KMS-11 (cell line): Measurements from ENCODE around the gene CLMP.

ENCODE experiments used
- H2AFZ ChIP-seq: fragments of 200-600 bp; sonication (generic); 2 replicates; pipeline ENCODE4 v1.6.1; 2016; ENCODE audit warnings: antibody characterized with exemption, mixed run types, low read depth
- H3K27ac ChIP-seq: fragments of 200-600 bp; sonication (generic); 2 replicates; pipeline ENCODE4 v1.6.1; 2016; ENCODE audit warnings: mild to moderate bottlenecking, mixed run types
- H3K27me3 ChIP-seq: fragments of 200-600 bp; sonication (generic); 2 replicates; pipeline ENCODE4 v1.6.1; 2017; ENCODE audit warnings: mild to moderate bottlenecking, low read depth, mixed run types, moderate library complexity; ENCODE audit not compliant: insufficient read depth
- H3K36me3 ChIP-seq: fragments of 200-600 bp; sonication (generic); 2 replicates; pipeline ENCODE4 v1.6.1; 2017; ENCODE audit warnings: mild to moderate bottlenecking, mixed run types; ENCODE audit not compliant: insufficient read depth
- H3K4me1 ChIP-seq: fragments of 200-600 bp; sonication (generic); 2 replicates; pipeline ENCODE4 v1.6.1; 2016; ENCODE audit warnings: mild to moderate bottlenecking, low read depth, mixed run types; ENCODE audit not compliant: poor library complexity, severe bottlenecking
- H3K4me2 ChIP-seq: fragments of 200-600 bp; sonication (generic); 2 replicates; pipeline ENCODE4 v1.7.0; 2016; ENCODE audit warnings: mild to moderate bottlenecking, mixed run types
- H3K4me3 ChIP-seq: fragments of 200-600 bp; sonication (generic); IDR thresholded peaks from 2 replicates; pipeline ENCODE4 v1.6.1; 2017; ENCODE audit warnings: low read depth, low read length, mixed read lengths; ENCODE audit not compliant: insufficient read depth
- H3K79me2 ChIP-seq: fragments of 200-600 bp; sonication (generic); 2 replicates; pipeline ENCODE4 v1.6.1; 2016; ENCODE audit warnings: low read depth, mixed run types; ENCODE audit not compliant: insufficient read depth
- H3K9ac ChIP-seq: fragments of 200-600 bp; sonication (generic); 2 replicates; pipeline ENCODE4 v1.6.1; 2016; ENCODE audit warnings: mild to moderate bottlenecking, mixed run types
- H4K20me1 ChIP-seq: fragments of 200-600 bp; sonication (generic); 2 replicates; pipeline ENCODE4 v1.6.1; 2016; ENCODE audit warnings: mild to moderate bottlenecking, mixed run types; ENCODE audit not compliant: insufficient read depth
- TF ChIP-seq, protein P1 (sequence below): fragments of 200-600 bp; sonication (generic); conservative IDR thresholded peaks from 2 replicates; pipeline ENCODE4 v1.6.1; 2017; ENCODE audit warnings: low read depth, mild to moderate bottlenecking, antibody characterized with exemption, low read length, moderate library complexity, mixed read lengths

CLMP gene

DNA sequence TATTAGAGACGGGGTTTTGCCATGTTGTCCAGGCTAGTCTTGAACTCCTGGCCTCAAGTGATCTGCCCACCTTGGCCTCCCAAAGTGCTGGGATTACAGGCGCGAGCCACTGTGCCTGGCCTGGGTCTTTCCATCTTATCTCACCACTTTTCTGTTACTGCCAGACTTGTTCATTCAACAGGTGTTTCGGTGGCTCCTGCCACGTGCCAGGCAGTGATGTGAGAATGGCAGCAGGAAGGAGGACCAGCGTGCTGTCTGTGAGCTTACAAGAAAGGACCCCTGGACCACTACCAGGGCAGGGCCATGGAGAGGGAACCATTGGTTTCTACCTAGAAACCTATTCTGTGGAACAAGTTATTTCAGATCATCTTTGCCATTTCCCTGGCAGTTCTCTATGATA, 44.2 kb downstream of the CLMP start:
- H3K4me3 ChIP-seq, result no peak overlapping the region
- H4K20me1 ChIP-seq, result no peaks in the 10 kb centered on the region
- no peak overlapping the region for H3K27ac ChIP-seq
- no peak overlapping the region for H3K9ac ChIP-seq
- H3K4me2 ChIP-seq, result no peak overlapping the region
- TF ChIP-seq, protein P1, sequence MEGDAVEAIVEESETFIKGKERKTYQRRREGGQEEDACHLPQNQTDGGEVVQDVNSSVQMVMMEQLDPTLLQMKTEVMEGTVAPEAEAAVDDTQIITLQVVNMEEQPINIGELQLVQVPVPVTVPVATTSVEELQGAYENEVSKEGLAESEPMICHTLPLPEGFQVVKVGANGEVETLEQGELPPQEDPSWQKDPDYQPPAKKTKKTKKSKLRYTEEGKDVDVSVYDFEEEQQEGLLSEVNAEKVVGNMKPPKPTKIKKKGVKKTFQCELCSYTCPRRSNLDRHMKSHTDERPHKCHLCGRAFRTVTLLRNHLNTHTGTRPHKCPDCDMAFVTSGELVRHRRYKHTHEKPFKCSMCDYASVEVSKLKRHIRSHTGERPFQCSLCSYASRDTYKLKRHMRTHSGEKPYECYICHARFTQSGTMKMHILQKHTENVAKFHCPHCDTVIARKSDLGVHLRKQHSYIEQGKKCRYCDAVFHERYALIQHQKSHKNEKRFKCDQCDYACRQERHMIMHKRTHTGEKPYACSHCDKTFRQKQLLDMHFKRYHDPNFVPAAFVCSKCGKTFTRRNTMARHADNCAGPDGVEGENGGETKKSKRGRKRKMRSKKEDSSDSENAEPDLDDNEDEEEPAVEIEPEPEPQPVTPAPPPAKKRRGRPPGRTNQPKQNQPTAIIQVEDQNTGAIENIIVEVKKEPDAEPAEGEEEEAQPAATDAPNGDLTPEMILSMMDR, result no peak
- no peak overlapping the region for H2AFZ ChIP-seq
- H3K27me3 ChIP-seq, result no peaks in the 10 kb centered on the region
- H3K79me2 ChIP-seq, result no peaks in the 10 kb centered on the region
- no peaks in the 10 kb centered on the region for H3K36me3 ChIP-seq
- no peaks in the 10 kb centered on the region for H3K4me1 ChIP-seq

DNA sequence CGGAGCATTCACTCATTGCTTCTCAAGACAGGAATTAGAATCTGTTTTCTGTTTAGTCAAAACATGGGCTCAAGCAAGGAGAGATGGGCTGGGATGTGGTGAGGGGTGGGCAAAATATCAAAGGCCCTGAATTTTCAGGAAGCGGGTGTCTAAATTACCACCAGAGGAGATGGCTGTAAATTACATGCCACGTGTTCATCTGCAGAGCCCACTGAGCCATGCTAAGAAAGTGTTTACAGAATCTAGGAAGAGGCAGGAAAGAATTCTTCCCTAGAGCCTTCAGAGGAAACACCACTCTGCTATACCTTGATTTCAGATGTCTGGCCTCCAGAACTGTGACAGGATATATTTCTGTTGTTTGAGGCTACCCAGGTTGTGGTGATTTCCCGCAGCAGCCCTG, 46.1 kb downstream of the CLMP start:
- H3K27ac ChIP-seq, result no peak overlapping the region
- H3K4me2 ChIP-seq, result no peak overlapping the region
- TF ChIP-seq, protein P1, result no peak
- no peaks in the 10 kb centered on the region for H4K20me1 ChIP-seq
- no peak overlapping the region for H2AFZ ChIP-seq
- no peaks in the 10 kb centered on the region for H3K27me3 ChIP-seq
- H3K4me1 ChIP-seq, result no peaks in the 10 kb centered on the region
- H3K79me2 ChIP-seq, result no peaks in the 10 kb centered on the region
- H3K4me3 ChIP-seq, result no peak overlapping the region
- no peak overlapping the region for H3K9ac ChIP-seq
- H3K36me3 ChIP-seq, result no peaks in the 10 kb centered on the region

DNA sequence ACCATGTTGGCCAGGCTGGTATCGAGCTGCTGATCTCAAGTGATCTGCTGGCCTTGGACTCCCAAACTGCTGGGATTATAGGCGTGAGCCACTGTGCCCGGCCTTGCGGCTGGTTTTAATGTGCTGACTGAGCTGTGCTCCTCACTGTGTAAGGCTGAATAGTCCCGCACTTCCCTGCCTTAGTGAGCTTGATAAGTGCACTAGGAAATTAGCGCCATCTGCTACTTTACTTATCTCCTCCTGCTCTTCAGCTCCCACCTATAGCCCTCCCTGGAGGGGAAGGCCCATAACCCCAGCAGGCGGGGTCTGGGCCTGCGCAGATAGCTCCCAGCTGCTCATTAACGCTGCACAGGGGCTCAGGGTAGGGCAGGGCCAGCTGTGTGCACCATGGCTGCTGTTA, 49.4 kb downstream of the CLMP start:
- Histone ChIP-seq H3K4me2 (no peak overlapping the region), H3K27me3 (no peaks in the 10 kb centered on the region), H3K4me1 (no peaks in the 10 kb centered on the region), H3K79me2 (no peaks in the 10 kb centered on the region), H3K27ac (no peak overlapping the region), H3K36me3 (no peaks in the 10 kb centered on the region), H4K20me1 (no peaks in the 10 kb centered on the region), H3K9ac (no peak overlapping the region), H3K4me3 (no peak overlapping the region), H2AFZ (no peak overlapping the region)
- TF ChIP-seq, protein P1, result no peak

DNA sequence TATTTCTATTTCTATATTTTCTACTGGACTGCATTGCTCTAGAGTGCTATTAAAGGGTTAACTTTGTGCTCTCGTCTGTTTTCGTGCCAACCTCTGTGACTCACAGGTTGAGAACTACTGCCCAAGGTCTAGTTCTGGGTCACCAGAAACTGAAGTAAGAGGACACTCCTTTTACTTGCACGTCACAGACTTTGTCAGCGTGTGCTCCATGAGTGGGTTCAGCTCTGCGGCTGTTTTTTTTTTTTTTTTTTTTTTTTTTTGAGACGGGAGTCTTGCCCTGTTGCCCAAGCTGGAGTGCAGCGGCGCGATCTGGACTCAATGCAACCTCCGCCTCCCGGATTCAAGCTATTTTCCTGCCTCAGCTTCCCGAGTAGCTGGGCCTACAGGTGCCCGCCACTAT, 49.8 kb downstream of the CLMP start:
- Histone ChIP-seq H4K20me1 (no peaks in the 10 kb centered on the region), H3K9ac (no peak overlapping the region), H3K4me1 (no peaks in the 10 kb centered on the region), H3K79me2 (no peaks in the 10 kb centered on the region), H3K27me3 (no peaks in the 10 kb centered on the region), H3K4me2 (no peak overlapping the region), H2AFZ (no peak overlapping the region), H3K36me3 (no peaks in the 10 kb centered on the region), H3K27ac (no peak overlapping the region), H3K4me3 (no peak overlapping the region)
- TF ChIP-seq, protein P1, result no peak

DNA sequence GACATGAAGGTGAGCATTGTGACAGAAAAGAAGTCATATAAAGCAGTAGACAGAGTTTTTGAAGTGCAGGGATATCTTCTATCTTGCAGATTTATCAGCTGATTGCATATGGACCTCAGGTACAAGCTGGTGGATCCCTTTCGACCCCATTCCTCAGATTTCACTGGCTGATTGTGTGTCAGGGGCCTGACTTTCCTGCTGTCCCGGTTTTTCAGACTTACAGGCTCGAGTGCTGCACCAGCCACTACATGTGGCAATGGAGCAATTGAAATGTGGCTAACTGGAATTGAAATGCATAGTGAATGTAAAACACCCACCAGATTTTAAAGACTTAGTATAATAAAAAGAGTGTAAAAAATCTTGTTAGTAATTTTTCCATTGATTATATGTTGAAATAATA, 50.3 kb downstream of the CLMP start:
- H3K27ac ChIP-seq, result no peak overlapping the region

More for the DNA sequence above, 50.3 kb downstream of the CLMP start:
- Histone ChIP-seq H4K20me1 (no peaks in the 10 kb centered on the region), H3K4me3 (no peak overlapping the region), H3K27me3 (no peaks in the 10 kb centered on the region), H3K79me2 (no peaks in the 10 kb centered on the region), H3K4me1 (no peaks in the 10 kb centered on the region), H3K36me3 (no peaks in the 10 kb centered on the region), H2AFZ (no peak overlapping the region), H3K9ac (no peak overlapping the region), H3K4me2 (no peak overlapping the region)
- TF ChIP-seq, protein P1, result no peak
